Osteocyte (in vitro differentiated cells): ENCODE measurements around the gene ZNF117. TPM values are rescaled to one million over a fixed set of nuclear protein-coding genes. Genes with fewer than 3 reads are reported as not detected.

ENCODE experiments used
- DNase-seq: peaks from one replicate; pipeline ENCODE4 v3.0.0; 2021; ENCODE audit warnings: mixed read lengths; ENCODE audit not compliant: unreplicated experiment; ENCODE audit errors: extremely low spot score
- H3K27ac Mint-ChIP-seq: one replicate; pipeline ENCODE4 v1.8.0; 2021; ENCODE audit warnings: mild to moderate bottlenecking, mixed read lengths; ENCODE audit not compliant: unreplicated experiment
- H3K27me3 Mint-ChIP-seq: one replicate; pipeline ENCODE4 v1.8.0; 2021; ENCODE audit warnings: mixed read lengths; ENCODE audit not compliant: unreplicated experiment
- H3K36me3 Mint-ChIP-seq: one replicate; pipeline ENCODE4 v1.8.0; 2021; ENCODE audit warnings: mixed read lengths; ENCODE audit not compliant: unreplicated experiment
- H3K4me1 Mint-ChIP-seq: one replicate; pipeline ENCODE4 v1.8.0; 2021; ENCODE audit warnings: mixed read lengths; ENCODE audit not compliant: unreplicated experiment
- H3K4me3 Mint-ChIP-seq: one replicate; pipeline ENCODE4 v1.8.0; 2021; ENCODE audit warnings: mild to moderate bottlenecking, moderate library complexity, mixed read lengths; ENCODE audit not compliant: unreplicated experiment
- H3K9me3 Mint-ChIP-seq: one replicate; pipeline ENCODE4 v1.8.0; 2021; ENCODE audit warnings: mixed read lengths; ENCODE audit not compliant: unreplicated experiment
- CTCF ChIP-seq: fragments of 200-600 bp; sonication (generic); IDR thresholded peaks from 2 replicates; pipeline ENCODE4 v1.5.0; 2021; ENCODE audit warnings: antibody characterized with exemption, mild to moderate bottlenecking, moderate library complexity
- total RNA-seq: library from RNA; stranded (reverse); gene quantifications from 2 replicates; pipeline ENCODE4 v1.2.1, GENCODE V29; 2021

The ZNF117 gene
- total RNA-seq, 1 donor from 2014 or later: 10.7 TPM

- Mint-ChIP-seq H3K27ac (no peak overlapping the region), H3K27me3 (no peaks in the 10 kb centered on the region), H3K9me3 (peaks cover 72% of the 10 kb centered on the region), H3K4me1 (no peaks in the 10 kb centered on the region), H3K4me3 (no peak overlapping the region), H3K36me3 (peaks cover 50% of the 10 kb centered on the region)
- no peak for TF ChIP-seq CTCF
- no peak for DNase-seq
Measured at GRCh38 chr7:64993901-64994300, 3.1 kb upstream of the ZNF117 start.

- no peak overlapping the region for H3K4me3 Mint-ChIP-seq
- no peak overlapping the region for H3K27ac Mint-ChIP-seq
- peaks cover 50% of the 10 kb centered on the region for H3K36me3 Mint-ChIP-seq
- no peak for TF ChIP-seq CTCF
- no peaks in the 10 kb centered on the region for H3K4me1 Mint-ChIP-seq
- H3K9me3 Mint-ChIP-seq: peaks cover 75% of the 10 kb centered on the region
- no peaks in the 10 kb centered on the region for H3K27me3 Mint-ChIP-seq
- DNase-seq: no peak
Measured at GRCh38 chr7:64992971-64993370, 2.1 kb upstream of the ZNF117 start.

- peaks cover 76% of the 10 kb centered on the region for H3K9me3 Mint-ChIP-seq
- TF ChIP-seq CTCF: no peak
- no peak overlapping the region for H3K27ac Mint-ChIP-seq
- H3K4me3 Mint-ChIP-seq: no peak overlapping the region
- H3K36me3 Mint-ChIP-seq: peaks cover 65% of the 10 kb centered on the region
- no peak for DNase-seq
- no peaks in the 10 kb centered on the region for H3K27me3 Mint-ChIP-seq
- no peaks in the 10 kb centered on the region for H3K4me1 Mint-ChIP-seq
Measured at GRCh38 chr7:64990216-64990615, 620 bp downstream of the ZNF117 start.

- Mint-ChIP-seq H3K9me3 (peaks cover 68% of the 10 kb centered on the region), H3K4me1 (no peaks in the 10 kb centered on the region), H3K4me3 (no peak overlapping the region)
Measured at GRCh38 chr7:64978497-64979203, 12.2 kb downstream of the ZNF117 start.

GRCh38 chr7:64965594-64965993 is 25.2 kb downstream of the ZNF117 start:
- Mint-ChIP-seq H3K9me3 (peaks cover 37% of the 10 kb centered on the region), H3K4me3 (no peak overlapping the region), H3K4me1 (no peaks in the 10 kb centered on the region), H3K27me3 (no peaks in the 10 kb centered on the region), H3K27ac (no peak overlapping the region), H3K36me3 (no peaks in the 10 kb centered on the region)
- no peak for DNase-seq
- TF ChIP-seq CTCF: no peak

More at GRCh38 chr7:64978497-64979203, 12.2 kb downstream of the ZNF117 start:
- no peak for DNase-seq
- no peak for TF ChIP-seq CTCF
- Mint-ChIP-seq H3K27ac (no peak overlapping the region), H3K27me3 (no peaks in the 10 kb centered on the region), H3K36me3 (peaks cover 68% of the 10 kb centered on the region)
